ENCODE results near the gene GNA12.

- TF ChIP-seq CTCF (IDR thresholded peaks at IDR 0.05) (no peak), EP300 (IDR thresholded peaks at IDR 0.05) (no peak)
Observed at GRCh38 chr7:2826771-2827170, 17.3 kb downstream of the GNA12 start.

All from stomach (tissue), 4 donors.